Common myeloid progenitor, CD34-positive (primary cell): ENCODE results near the gene ZNF764.
A peak's percentile ranks its signal among the peaks of the same experiment; 100 is the strongest.
"Not testable (repeated sequence)": the region's sequence is repeated elsewhere in the genome, so short reads cannot be mapped to it uniquely, and the experiment has no call there.

ENCODE experiments used
- CTCF ChIA-PET: fragments of 350-600 bp; sonication (Branson Sonifier 250); formaldehyde crosslinking; loops from one replicate; lab custom pipeline; 2021; ENCODE audit warnings: antibody characterized with exemption; lab: Charles Lee
- POLR2A ChIA-PET: fragments of 350-600 bp; sonication (Branson Sonifier 250); formaldehyde crosslinking; loops from one replicate; lab custom pipeline; 2021; ENCODE audit warnings: antibody characterized with exemption; lab: Charles Lee
- DNase-seq, 3 donors: peaks; one replicate each; pipeline versions ENCODE4 v3.0.0 to v3.0.0-alpha.2; 2013
- H3K27ac ChIP-seq, 2 experiments: 1 replicate in 1 of 2; 2 replicates in 1 of 2; pipeline ENCODE4 v1.7.0; 2013; ENCODE audit warnings: inconsistent platforms in 2 of 2, low read length in 2 of 2, mild to moderate bottlenecking in 2 of 2, low read depth in 1 of 2, moderate library complexity in 1 of 2; ENCODE audit not compliant: severe bottlenecking in 2 of 2, insufficient read depth in 1 of 2, poor library complexity in 1 of 2
- H3K27me3 ChIP-seq, 5 experiments: replicated peaks in 2 of 5; 1 replicate in 3 of 5; 2 replicates in 2 of 5; pipeline versions ENCODE4 v1.6.1 to v1.7.0; 2013; ENCODE audit warnings: low read length in 4 of 5, mild to moderate bottlenecking in 2 of 5, moderate library complexity in 2 of 5, inconsistent platforms in 1 of 5; ENCODE audit not compliant: insufficient read depth in 5 of 5, control insufficient read depth in 4 of 5
- H3K36me3 ChIP-seq, 4 experiments: 1 replicate in 2 of 4; 2 replicates in 2 of 4; pipeline versions ENCODE4 v1.6.1 to v1.7.0; 2013; ENCODE audit warnings: low read length in 3 of 4, control low read depth in 1 of 4, mild to moderate bottlenecking in 1 of 4; ENCODE audit not compliant: control insufficient read depth in 4 of 4, insufficient read depth in 4 of 4
- H3K4me1 ChIP-seq, 4 experiments: 1 replicate in 3 of 4; 2 replicates in 1 of 4; pipeline versions ENCODE4 v1.6.1 to v1.7.1; 2013; ENCODE audit warnings: low read length in 3 of 4, mild to moderate bottlenecking in 3 of 4, control low read depth in 1 of 4, inconsistent platforms in 1 of 4, moderate library complexity in 1 of 4; ENCODE audit not compliant: control insufficient read depth in 4 of 4, insufficient read depth in 4 of 4; ENCODE audit errors: control extremely low read depth in 1 of 4
- H3K4me3 ChIP-seq, 7 experiments: 1 replicate in 4 of 7; 2 replicates in 3 of 7; pipeline versions ENCODE4 v1.5.1 to v1.7.0; 2013; ENCODE audit warnings: mild to moderate bottlenecking in 7 of 7, low read length in 6 of 7, moderate library complexity in 6 of 7, inconsistent platforms in 2 of 7, low read depth in 2 of 7, control low read depth in 1 of 7; ENCODE audit not compliant: insufficient read depth in 4 of 7, control insufficient read depth in 1 of 7; ENCODE audit errors: extremely low read depth in 1 of 7
- H3K9me3 ChIP-seq, 5 experiments: 1 replicate in 4 of 5; 2 replicates in 1 of 5; pipeline versions ENCODE4 v1.6.1 to v1.7.1; 2013; ENCODE audit warnings: low read length in 4 of 5, mild to moderate bottlenecking in 2 of 5, inconsistent platforms in 1 of 5, low read depth in 1 of 5, moderate library complexity in 1 of 5; ENCODE audit not compliant: control insufficient read depth in 4 of 5, insufficient read depth in 2 of 5; ENCODE audit errors: control extremely low read depth in 1 of 5
- WGBS: methylation state at CpG from one replicate; pipeline ENCODE4 v1.1.5; 2013; ENCODE audit not compliant: insufficient coverage; 5-methylcytosine and 5-hydroxymethylcytosine counted together

Gene ZNF764

DNA sequence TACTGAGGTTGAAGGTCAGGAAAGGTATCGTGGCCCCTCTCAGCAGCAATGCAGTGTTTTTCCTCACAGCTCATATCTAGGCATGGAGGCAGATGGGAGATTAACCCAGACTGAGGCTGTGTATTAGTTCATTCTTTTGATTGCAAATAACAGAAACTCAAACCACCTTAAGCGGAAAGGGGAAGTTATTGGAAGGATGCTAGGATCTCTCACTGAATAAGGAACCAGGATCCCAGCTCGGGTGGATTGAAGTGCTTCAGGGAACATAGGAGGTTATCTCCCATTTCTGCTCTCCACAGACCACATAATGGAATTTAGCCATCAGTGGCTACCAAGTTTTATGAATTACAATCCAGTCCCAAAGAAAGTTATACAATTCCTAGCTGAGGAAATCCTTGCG, 43.8 kb upstream of the ZNF764 start:
- Histone ChIP-seq H3K9me3 (no peaks in the 10 kb centered on the region), H3K27me3 (no peaks in the 10 kb centered on the region), H3K27ac (no peak overlapping the region), H3K4me3 (no peak overlapping the region), H3K4me1 (peaks cover 0 to 5% (median 3%) of the 10 kb centered on the region in 4 experiments), H3K36me3 (peaks cover 2 to 28% (median 24%) of the 10 kb centered on the region in 4 experiments)
- ChIA-PET CTCF (interaction anchor here (0.7 to 8.0 kb wide), 10 partner anchors 9 to 151 kb away, joined by 3 to 78 read pairs (median 4); partner anchors contain the start of genes ZNF747 and ZNF785), POLR2A (interaction anchor here (1.4 kb wide), 1 partner anchor 12 kb away, joined by 6 read pairs; no protein-coding TSS in a partner anchor)
- DNase-seq, result peak in 1 of 3 donors; percentile 20
- 75% methylated on average over 2 of the region's 4 CpGs for WGBS

DNA sequence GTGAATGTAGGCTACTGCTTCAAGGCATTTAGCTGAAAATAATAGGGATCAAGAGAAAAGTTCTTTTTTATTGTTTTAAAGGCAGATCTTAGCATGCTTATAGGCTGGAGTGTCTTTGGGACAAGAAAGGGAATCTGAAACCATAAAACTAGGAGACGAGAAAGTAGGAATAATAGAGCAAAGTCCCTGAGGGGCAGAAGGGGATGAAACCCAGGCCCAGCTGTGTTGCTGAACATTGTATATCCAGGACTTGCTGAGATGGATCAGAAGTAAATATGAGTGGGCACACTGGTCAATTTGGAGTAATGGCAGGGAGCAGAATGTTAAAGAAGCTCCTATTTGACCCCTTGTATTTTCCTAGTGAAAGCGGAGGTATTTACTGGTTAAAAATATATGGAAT, 42.8 kb upstream of the ZNF764 start:
- Histone ChIP-seq H3K9me3 (no peaks in the 10 kb centered on the region), H3K27me3 (no peaks in the 10 kb centered on the region), H3K36me3 (peaks cover 2 to 28% (median 21%) of the 10 kb centered on the region in 4 experiments), H3K27ac (no peak overlapping the region), H3K4me3 (no peak overlapping the region), H3K4me1 (peaks cover 0 to 5% (median 3%) of the 10 kb centered on the region in 4 experiments)
- ChIA-PET CTCF (interaction anchor here (0.5 to 8.0 kb wide), 8 partner anchors 10 to 150 kb away, joined by 3 to 78 read pairs (median 4); partner anchors contain the start of gene ZNF689), POLR2A (no interaction called here)
- 100% methylated on average over 2 of the region's 2 CpGs for WGBS
- DNase-seq, result no peak

DNA sequence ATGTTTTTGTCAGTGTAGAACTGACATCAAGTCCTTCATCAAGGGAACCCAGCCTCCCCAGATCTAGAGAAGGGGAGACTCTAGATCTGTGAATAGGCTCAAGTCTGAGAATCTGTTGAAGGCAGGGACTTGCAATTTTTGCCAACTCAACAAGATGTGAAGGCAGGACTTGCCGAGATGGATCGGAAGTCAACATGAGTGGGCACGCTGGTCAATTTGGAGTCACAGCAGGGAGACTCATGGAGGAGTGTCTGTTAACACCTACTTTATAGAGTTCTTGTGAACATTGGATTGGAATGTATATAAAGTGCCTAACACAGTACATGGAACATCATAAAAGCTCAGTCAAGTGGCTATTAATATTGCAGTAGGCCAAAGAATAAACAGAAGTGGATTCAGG, 42.0 kb upstream of the ZNF764 start:
- 98% methylated on average over 3 of the region's 3 CpGs for WGBS

DNA sequence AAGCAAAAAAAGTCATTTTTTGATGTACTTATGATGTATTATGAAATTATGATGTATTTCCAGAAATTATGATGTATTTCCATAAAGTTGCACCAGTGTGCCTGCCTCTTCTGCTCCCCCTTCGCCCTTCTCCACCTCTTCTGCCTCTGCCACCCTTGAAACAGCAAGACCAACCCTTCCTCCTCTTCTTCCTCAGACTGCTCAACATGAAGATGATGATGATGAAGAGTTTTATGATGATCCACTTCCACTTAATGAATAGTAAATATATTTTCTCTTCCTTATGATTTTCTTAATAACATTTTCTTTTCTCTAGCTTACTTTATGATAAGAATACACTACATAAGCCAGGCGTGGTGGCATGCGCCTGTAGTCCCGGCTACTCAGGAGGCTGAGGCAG, 34.7 kb upstream of the ZNF764 start:
- DNase-seq, result no peak
- 100% methylated on average over 3 of the region's 4 CpGs for WGBS
- Histone ChIP-seq H3K4me1 (no peaks in the 10 kb centered on the region), H3K4me3 (no peak overlapping the region), H3K36me3 (peaks cover 0 to 3% (median 2%) of the 10 kb centered on the region in 4 experiments), H3K27ac (no peak overlapping the region), H3K9me3 (no peaks in the 10 kb centered on the region), H3K27me3 (no peaks in the 10 kb centered on the region)
- POLR2A ChIA-PET, result no interaction called here
- CTCF ChIA-PET, result interaction anchor here (1.0 to 2.2 kb wide), 5 partner anchors 9 to 163 kb away, joined by 3 to 5 read pairs (median 4); partner anchors contain the start of gene DCTPP1

More for the DNA sequence above, 42.0 kb upstream of the ZNF764 start:
- ChIA-PET CTCF (interaction anchor here (0.8 to 8.0 kb wide), 11 partner anchors 9 to 154 kb away, joined by 3 to 78 read pairs (median 4); partner anchors contain the start of genes SEPHS2, ZNF689 and ZNF785), POLR2A (no interaction called here)
- H3K36me3 ChIP-seq, result peaks cover 2 to 24% (median 20%) of the 10 kb centered on the region in 4 experiments
- no peaks in the 10 kb centered on the region for H3K27me3 ChIP-seq
- H3K4me1 ChIP-seq, result peaks cover 0 to 5% (median 3%) of the 10 kb centered on the region in 4 experiments
- no peaks in the 10 kb centered on the region for H3K9me3 ChIP-seq
- no peak overlapping the region for H3K27ac ChIP-seq
- H3K4me3 ChIP-seq, result no peak overlapping the region
- no peak for DNase-seq

DNA sequence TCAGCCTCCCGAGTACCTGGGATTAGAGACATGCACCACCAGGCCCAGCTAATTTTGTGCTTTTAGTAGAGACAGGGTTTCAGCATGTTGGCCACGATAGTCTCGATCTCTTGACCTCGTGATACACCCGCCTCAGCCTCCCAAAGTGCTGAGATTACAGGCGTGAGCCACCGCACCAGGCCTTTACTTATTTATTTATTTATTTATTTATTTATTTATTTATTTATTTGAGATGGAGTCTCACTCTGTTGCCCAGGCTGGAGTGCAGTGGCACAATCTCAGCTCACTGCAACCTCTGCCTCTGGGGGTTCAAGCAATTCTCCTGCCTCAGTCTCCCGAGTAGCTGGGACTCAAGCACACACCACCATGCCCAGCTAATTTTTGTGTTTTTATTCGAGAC, 32.7 kb upstream of the ZNF764 start:
- H3K36me3 ChIP-seq, H3K9me3 ChIP-seq, H3K27ac ChIP-seq, H3K4me1 ChIP-seq, H3K27me3 ChIP-seq, DNase-seq, H3K4me3 ChIP-seq: not testable (repeated sequence)
- 89% methylated on average over 3 of the region's 9 CpGs for WGBS
- ChIA-PET POLR2A (interaction anchor here (0.6 kb wide), 1 partner anchor 47 kb away, joined by 3 read pairs; no protein-coding TSS in a partner anchor), CTCF (interaction anchor here (1.2 to 1.7 kb wide), 3 partner anchors 9 to 38 kb away, joined by 3 to 5 read pairs (median 4); partner anchors contain the start of gene ZNF689)

DNA sequence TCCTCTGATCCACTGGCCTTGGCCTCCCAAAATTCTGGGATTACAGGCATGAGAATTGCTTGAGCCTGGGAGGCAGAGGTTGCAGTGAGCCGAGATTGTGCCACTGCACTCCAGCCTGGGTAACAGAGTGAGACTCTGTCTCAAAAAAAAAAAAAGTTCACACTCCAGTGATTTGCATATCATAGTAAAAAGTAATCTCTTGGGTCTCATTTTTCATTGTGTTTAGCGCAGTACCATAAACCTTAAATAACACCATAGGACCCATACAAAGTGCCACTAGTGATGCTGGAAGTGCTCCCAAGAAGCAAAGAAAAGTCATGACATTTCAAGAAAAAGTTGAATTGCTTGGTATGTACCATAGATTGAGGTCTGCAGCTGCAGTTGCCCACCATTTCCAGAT, 31.4 kb upstream of the ZNF764 start:
- H3K36me3 ChIP-seq, H3K27ac ChIP-seq, H3K27me3 ChIP-seq, DNase-seq, H3K9me3 ChIP-seq, H3K4me3 ChIP-seq, POLR2A ChIA-PET, CTCF ChIA-PET: not testable (repeated sequence)
- no CpG with 5 or more reads among the region's 2 CpGs for WGBS
- H3K4me1 ChIP-seq, result peaks cover 0 to 19% (median 17%) of the 10 kb centered on the region in 4 experiments

DNA sequence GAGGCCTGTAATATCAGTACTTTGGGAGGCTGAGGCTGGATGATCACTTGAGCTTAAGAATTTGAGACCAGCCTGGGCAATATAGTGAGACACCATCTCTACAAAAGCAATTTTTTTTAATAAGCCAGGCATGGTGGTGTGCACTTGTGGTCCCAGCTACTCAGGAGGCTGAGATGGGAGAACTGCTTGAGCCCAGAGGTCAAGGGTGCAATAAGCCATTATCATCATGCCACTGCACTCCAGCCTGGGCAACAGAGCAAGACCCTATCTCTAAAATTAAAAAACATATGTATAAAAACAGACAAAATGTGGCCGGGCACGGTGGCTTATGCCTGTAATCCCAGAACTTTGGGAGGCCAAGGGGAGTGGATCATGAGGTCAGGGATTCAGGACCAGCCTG, 30.5 kb upstream of the ZNF764 start:
- ChIA-PET POLR2A (interaction anchor here (0.7 kb wide), 1 partner anchor 109 kb away, joined by 3 read pairs; no protein-coding TSS in a partner anchor), CTCF (interaction anchor here (1.6 to 1.7 kb wide), 2 partner anchors 27 to 54 kb away, joined by 3 to 6 read pairs; partner anchors contain the start of gene ZNF747)
- no peak overlapping the region for H3K4me3 ChIP-seq

More for the DNA sequence above, 30.5 kb upstream of the ZNF764 start:
- DNase-seq, result no peak
- Histone ChIP-seq H3K36me3 (peaks cover 0 to 8% (median 1%) of the 10 kb centered on the region in 4 experiments), H3K4me1 (peaks cover 0 to 20% (median 18%) of the 10 kb centered on the region in 4 experiments), H3K9me3 (no peaks in the 10 kb centered on the region), H3K27me3 (no peaks in the 10 kb centered on the region), H3K27ac (no peak overlapping the region)
- no CpG with 5 or more reads among the region's 2 CpGs for WGBS
